Measurements from ENCODE around the gene IRF2.

- TF ChIP-seq POLR2A (IDR thresholded peaks at IDR 0.05; ENCODE audit: extremely low read depth, insufficient read length) = no peak
- TF ChIP-seq, protein P1, sequence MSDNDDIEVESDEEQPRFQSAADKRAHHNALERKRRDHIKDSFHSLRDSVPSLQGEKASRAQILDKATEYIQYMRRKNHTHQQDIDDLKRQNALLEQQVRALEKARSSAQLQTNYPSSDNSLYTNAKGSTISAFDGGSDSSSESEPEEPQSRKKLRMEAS (IDR thresholded peaks at IDR 0.05; ENCODE audit: low read depth, low read length) = no peak
Observed at GRCh38 chr4:184514121-184514988, 40.0 kb upstream of the IRF2 start.
